NCI-H748 (cell line): Measurements from ENCODE around the gene IGFL2.
"Not testable (repeated sequence)": the region's sequence is repeated elsewhere in the genome, so short reads cannot be mapped to it uniquely, and the experiment has no call there.

Experiments
- DNase-seq: peaks from one replicate; lab custom pipeline; 2025; ENCODE audit not compliant: unreplicated experiment; lab: John Stamatoyannopoulos, UW

The IGFL2 gene

DNA sequence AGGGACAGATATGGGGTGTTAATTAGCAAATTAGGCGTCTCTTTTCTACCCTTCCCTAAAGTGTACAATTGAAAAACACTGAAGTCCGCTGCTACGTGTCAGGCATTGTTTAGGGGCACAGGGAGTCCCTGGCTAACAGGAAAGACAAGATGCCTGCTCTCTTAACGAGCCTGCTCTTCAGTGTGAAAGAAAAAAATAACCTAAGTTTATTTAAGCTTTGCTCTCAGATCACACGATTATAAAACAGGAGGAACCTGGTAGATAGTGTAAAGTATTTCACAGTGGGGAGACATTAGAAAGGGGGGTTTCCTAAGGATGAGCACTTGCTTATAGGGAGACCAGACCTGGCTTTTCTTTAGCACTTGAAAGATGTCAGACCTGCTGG, 38.7 kb downstream of the IGFL2 start:
- DNase-seq, result no peak

DNA sequence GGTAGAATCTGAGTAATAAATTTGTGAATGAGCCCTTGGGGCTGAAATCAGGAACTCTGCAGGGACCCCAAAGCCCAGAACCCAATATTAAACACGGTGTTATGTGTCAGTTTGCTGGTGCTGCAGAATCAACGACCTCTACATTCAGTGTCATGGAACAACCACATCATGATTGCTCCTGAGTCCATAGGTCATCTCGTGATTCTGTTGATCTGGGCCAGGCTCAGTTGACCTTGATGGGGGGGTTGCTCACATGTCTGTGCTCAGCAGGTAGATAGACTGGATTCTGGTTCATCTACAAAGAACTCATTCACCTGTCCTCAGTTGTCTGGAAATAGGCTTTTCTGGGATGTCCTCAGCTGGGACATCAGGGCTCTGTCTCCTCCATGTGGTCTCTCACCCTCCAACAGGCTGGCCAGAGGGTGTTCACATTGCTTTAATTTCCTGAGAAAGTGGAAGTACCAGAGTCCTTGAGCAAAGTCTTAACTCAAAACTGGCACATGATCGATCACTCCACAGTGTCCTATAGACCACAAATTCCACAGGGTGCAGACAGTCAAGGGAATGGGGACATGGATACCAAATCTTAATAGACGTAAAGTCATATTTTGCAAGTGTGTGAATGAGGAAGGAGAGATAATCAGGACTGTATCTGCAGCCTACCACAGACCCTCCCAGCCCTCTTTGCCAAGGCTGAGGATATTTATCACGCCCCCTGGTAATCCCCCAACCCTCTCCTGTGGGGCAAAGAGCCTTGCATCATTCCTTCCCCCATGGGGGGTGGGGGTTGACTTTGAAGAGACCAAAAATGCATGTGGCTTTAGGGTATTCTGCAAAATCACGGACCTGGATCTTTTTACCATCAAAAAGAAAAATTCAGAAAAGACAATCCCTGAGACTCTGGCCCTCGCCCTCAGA, 42.2 kb downstream of the IGFL2 start:
- no peak for DNase-seq

DNA sequence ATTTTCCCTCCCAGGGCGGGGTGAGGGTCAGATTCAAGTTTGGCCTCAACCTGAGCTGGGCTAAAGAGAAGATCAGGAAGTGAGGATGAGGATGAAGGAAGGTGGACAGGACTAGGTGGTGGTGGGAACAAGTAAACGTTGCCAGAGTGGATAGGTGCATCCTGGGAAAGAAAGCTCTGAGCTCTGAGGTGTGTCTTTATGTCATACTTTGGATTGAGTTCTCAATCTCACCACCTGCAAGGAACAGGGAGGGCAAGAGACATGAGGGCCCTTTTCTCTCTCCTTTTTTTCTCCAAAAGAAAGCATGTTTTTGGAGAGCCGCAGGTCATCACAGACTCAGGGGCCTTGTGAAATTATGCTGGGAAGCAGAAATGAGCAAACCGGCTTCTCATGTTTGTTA, 43.3 kb downstream of the IGFL2 start:
- no peak for DNase-seq

DNA sequence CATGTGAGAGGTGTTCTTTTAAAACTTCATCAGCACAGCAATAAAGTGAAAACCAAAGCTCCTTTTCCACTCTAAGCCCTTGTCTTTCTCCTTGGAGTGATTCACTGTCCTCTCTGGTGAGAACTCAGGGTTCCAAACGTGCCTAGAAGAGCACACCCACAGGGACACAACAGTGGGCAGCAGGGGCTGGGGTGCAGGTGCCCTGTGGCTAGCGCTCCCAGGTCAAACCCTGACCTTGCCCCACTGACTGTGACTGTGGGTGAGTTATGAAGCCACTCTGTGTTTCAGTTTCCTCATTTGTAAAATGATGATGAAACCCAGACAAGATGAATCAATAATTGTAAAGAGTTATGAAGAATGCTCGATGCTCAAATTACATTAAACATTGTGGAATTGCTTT, 43.9 kb downstream of the IGFL2 start:
- no peak for DNase-seq

DNA sequence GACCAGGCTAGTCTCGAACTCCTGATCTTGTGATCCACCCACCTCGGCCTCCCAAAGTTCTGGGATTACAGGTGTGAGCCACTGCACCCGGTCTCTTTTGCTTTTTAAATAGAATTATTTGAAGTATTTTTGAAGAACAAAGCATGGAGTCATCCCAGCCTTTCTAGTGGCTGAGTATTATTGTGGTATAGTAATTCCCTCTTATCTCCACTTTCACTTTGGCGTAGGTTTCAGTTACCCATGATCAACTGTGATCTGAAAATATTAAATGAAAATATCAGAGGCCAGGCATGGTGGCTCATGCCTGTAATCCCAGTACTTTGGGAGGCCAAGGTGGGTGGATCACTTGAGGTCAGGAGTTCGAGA, 44.6 kb downstream of the IGFL2 start:
- not testable (repeated sequence) for DNase-seq

DNA sequence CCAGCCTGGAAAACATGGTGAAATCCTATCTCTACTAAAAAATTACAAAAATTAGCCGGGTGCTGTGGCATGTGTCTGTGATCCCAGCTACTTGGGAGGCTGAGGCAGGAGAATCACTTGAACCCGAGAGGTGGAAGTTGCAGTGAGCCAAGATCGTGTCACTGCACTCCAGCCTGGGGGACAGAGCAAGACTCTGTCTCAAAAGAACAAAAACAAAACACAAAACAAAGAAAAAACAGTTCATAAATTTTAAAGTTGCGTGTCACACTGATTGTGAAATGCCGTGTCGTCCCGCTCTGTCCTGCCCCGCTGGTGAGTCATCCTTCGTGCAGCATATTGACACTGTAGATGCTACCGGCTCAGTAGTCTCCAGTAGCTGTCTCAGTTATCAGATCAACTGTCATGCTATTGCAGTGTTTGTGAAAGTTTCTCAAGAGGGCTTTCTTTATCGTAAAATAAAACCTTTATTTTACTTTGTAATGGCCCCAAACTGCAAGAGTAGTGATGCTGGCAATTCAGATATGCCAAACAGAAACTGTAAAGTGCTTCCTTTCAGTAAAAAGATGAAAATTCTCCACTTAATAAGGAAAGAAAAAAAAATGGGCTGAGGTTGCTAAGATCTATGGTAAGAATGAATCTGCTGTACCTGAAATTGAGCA, 45.1 kb downstream of the IGFL2 start:
- no peak for DNase-seq

DNA sequence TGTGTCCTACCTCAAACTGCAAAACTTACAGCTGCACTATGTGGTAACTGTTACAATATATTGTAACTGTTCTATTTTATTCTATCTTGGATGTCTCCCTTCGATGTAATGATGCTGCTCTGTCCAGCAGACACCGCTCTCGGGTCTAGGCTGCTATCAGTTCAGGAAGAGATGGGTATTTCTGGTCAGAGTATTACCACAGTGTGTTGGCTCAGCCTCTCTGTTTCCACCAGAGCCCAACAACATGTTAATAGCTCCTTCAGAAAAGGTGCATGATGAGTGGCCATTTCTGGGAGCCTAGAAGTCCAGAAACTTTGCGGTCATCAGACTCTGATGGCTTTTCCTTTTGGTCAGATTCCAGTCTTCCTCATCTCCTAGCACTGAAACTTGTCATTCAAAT, 45.6 kb downstream of the IGFL2 start:
- no peak for DNase-seq

DNA sequence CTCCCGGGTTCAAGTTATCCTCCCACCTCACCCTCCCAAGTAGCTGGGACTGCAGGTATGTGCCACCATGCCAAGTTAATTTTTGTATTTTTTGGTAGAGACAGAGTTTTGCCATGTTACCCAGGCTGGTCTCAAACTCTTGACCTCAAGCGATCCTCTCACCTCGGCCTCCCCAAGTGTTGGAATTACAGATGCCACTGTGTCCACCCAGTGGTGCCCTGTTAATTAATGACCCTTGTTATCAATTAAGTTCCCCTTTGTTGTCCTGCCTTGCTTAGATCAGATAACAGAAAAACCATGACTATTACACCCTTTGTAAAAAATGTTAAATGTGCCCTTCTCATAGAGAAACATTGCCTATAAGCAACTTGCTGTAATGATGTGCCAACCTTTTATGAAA, 47.1 kb downstream of the IGFL2 start:
- no peak for DNase-seq

DNA sequence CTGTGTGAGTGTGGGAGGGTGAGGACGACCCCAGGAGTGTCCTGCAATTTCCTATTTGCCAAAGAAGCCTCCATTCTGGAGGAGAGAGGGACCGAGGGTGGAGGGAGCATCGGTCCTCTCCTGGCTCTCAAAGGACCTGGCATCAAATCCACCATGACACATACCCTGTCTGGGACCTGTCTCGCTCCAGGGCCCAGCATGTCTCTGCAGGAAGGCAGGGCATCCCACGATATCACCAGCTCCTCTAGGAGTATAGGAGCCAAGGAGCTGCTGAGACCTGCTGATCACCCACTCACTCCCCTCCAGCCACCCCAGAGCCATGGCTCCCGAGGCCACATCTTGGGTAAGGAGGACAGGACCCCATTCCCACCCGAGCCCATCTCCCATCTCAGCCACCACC, 47.9 kb downstream of the IGFL2 start:
- DNase-seq, result not testable (repeated sequence)

DNA sequence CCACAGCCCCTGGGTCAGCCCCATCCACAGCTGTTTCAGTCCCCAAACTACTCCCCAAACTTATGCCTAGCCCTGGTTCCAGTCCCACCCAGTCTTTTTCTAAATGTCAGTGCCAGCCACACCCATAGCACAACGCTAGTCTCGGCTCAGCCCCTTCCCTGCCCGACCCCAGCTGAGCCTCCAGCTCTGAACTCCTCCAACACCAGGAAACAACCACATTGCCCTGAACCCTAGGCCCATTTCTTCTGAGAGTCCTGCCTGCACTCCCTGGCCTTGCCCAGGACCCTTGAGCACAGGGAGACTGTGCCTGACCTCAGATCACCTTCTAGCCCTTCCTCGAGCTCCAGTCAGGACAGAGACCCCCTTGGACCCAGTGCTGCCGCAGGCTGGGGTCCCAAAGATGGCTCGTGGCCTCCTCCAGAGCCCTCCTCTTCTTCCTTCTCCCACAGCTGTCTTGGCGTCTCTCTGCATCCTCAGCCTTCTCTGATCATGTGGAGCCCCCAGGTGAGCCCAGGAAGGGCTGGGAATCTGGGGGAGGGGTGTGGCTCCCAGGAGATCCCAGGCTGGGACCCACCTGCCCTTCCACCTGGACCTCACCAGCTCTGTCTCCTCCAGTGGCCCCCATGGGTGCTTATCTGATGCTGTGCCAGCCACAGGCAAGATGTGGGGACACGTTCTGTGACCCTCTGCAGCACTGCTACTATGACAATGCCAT, 48.5 kb downstream of the IGFL2 start:
- no peak for DNase-seq

DNA sequence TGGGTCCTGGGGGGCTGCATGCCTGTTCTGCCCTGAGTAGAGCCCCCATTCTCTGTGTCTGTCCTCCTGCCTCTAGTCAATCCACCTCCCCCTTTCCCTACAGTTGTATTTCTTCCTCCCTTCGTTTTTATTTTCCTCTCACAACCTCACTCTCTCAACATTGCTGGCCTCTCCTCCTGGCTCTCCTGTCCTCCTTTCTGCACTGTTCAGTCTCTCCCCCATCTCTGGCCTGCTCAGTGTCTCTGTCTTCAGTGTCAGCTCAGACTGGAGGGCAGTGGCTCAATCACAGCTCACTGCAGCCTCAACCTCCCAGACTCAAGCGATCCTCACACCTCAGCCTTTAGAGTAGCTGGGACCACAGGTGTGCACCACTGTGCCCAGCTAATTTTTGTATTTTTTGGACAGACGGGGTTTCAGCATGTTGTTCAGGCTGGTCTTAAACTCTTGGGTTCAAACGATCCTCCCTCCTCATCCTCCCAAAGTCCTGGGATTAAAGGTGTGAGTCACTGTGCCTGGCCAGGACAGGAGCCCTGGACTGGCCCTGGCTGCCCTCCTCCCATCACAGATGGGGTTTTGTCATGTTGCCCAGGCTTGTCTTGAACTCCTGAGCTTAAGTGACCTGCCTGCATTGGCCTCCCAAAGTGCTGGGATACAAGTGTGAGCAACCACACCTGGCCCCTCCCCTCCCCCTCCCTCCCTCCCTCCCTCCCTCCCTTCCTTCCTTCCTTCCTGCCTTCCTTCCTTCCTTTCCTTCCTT, 49.5 kb downstream of the IGFL2 start:
- no peak for DNase-seq

DNA sequence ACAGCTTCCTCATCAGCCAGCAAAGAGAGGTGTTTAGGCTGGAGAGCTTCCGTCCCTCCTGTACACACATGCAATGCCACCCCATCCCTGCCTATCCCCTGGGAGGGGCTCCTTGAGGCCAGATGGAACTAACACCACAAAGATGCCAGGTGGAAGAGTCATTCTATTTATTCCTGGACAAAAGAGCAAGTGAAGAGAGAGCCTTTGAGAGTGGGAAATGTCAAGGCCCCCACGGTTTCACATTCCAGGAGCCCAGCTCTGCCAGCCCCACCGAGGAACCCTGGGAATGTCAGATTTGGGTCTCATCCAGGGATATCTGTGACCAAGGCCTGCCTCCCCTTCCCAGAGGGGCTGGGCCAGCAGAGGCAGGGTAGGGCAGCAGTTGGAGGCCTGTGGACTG, 50.7 kb downstream of the IGFL2 start:
- DNase-seq, result no peak

DNA sequence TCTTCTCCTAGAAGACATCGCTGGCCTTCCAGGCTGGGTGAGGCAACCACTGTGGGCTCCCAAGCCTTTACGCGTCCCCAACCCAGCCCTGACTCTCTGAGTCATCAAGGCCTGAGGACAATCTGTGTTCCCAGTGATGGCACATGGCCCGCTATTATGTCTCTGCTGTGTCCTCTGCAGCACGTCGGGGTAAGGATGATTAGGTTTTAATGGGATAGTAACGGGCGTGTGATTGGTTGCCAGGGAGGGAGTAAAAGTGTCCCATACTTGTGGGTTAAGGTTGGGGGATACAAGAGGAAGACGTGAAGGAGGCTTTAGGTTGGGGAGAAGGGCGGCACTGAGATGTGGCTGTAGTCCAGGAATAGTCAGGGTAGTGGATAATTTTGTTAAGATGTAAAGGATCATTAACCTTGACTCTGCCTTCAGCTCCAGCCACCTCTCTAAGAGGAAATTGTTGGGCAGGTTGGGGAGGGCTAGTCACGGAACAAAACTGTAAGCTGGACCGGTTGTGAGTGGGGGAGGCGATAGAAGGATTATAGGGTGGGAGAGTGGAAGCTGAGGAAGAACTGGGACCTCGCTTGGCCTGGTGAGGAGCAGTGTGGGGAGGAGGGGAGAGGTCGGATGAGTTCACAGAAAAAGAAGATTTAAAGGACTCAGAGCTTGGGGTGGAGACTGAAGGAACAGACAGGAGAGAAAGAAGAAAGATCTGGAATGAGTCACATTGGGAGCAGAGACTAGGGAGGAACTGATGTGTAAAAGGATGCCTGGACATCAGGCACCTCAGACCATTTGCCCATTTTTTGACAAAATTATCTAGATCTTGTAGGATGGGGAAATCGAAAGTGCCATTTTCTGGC, 53.6 kb downstream of the IGFL2 start:
- no peak for DNase-seq

DNA sequence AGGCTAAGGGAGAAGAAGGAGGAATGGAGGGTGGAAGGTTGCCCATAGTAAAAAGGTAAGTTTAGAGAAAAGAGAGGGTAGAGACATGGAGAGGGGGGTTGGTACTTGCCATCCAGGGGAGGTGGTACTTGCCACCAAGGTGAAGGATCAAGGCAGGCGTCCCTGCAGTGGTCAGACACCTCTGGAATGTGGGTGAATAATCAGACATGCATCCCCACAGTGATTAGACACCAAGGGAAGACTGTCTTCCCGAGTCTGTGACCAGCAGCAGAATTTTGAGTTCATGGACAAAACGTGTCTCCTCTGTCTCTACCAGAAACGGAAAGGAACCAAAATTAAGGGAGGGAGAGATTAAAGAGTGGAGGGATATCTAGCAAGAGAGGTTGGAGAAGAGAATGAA, 54.4 kb downstream of the IGFL2 start:
- DNase-seq, result no peak

DNA sequence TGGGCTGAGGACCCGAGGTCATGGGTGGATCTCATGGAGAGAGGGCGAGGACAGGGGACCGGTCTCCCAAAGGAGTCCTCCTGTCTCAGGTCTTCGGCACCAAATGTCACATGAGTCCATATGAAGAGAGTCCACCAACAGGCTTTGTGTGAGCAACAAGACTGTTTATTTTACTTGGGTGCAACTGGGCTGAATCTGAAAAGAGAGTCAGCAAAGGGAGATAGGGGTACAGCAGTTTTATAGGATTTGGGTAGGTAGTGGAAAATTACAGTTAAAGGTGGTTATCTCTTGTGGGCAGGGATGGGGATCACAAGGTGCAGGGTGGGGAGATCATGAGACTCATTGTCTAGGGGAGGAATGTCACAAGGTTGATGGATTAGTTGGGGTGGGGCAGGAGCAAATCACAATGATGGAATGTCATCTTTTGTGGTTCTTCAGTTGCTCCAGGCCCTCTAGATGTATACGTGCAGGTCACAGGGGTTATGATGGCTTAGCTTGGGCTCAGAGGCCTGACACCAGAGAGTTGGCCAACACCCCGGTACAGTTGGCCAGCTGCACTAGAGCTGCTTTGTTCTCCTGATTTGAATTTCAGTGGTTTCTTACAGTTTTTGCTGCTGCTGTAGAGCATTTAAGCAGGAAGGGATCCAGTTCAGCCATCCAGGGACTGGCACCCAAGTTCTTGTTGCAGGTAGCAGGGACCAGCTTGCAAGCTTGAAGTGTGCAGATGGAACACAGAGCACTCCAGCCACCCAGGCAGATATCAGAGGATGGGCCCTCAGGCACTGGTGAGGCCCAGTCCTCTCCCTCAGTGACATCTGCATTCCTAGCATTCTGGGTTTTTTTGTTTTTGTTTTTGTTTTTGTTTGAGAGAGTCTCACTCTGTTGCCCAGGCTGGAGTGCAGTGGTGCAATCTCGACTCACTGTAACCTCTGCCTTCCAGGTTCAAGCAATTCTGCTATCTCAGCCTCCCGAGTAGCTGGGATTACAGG, 55.1 kb downstream of the IGFL2 start:
- DNase-seq, result no peak

DNA sequence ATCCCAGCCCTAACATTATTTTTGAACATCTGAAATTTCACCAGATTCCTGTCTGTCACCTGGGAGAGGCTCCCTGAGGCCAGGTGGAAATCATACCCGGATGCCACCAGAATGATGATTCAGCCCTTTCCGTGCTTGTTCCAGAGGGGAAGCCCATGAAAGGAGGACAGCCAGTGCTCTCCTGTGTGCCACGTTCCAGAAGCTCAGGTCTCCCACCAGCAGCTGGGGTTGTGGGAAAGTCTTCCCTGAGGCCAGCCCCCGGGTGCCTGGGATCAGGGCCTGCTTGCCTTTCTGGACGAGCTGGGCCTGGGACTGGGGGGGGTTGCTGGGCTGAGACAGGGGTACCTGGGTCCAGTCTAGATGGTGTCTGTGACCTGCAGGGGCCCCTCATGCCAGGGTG, 56.0 kb downstream of the IGFL2 start:
- DNase-seq, result no peak

DNA sequence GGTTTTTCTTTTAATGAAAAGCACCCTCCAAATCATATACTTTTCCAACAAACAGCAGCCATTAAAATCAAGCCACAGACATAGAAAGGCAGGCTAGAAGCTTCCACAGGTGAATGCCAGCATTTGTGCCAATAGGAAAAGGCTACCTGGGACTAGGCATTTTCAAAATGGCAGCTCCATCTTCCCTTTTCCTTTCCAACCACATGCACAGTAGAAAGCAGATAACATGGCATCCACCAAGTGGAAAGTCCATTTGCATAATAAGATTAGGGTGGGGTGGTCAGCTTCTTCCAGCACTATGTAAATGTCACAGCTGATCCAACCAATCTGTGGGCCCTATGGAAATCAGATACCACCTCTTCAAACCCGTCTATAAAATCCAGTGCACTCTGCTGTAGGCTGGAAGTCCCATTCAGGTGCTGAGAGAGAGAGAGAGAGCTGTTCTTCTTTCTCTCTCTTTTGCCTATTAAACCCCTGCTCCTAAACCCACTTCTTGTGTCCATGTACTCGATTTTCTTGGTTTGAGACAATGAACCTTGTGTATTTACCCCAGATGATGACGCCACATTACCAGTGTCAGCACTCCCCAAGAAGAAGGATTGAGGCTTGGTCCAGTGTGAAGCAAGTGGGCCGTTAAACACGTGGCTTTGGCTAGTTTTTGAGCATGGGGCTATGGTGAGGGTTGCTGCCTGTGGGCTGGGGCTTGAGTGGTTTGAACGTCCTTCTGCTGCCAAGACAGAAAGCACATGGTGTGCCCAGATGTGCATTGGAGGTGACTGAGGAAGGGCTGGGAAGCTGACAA, 57.3 kb downstream of the IGFL2 start:
- no peak for DNase-seq

DNA sequence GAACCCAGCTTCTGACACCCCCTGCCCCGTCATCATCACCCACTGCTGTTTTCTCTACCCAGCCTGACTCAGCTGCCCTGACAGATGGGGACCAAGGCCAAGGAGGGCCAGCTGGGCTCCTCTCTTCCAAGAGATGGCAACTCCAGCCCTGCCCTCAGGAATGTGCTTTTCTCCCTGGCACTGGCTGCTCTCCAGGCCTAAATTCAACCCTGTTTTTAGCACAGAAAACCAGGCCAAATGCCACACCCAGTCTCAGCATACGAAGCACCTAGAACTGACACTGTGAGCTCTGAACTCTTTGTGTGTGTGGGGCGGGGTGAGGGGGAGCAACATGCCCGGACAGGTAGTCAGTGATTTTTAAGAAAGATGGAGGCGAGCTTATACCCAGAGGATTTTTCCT, 58.1 kb downstream of the IGFL2 start:
- no peak for DNase-seq
